Bronchial epithelial cell (primary cell): ENCODE data around the gene CASP9. TPM values are rescaled to one million over a fixed set of nuclear protein-coding genes. Genes with fewer than 3 reads are reported as not detected.

Experiments used
- DNase-seq: peaks from one replicate; pipeline ENCODE4 v3.0.0-alpha.2; 2010; ENCODE audit warnings: low read depth
- FAIRE-seq: peaks from 2 replicates; lab custom pipeline; 2011; peaks lifted over from hg19 to GRCh38; lab: Jason Lieb, UNC
- H3K27me3 ChIP-seq: 2 replicates; pipeline ENCODE4 v1.5.1; 2011; ENCODE audit warnings: low read length; ENCODE audit not compliant: control insufficient read depth, insufficient read depth
- H3K36me3 ChIP-seq: 2 replicates; pipeline ENCODE4 v1.5.1; 2011; ENCODE audit warnings: low read length; ENCODE audit not compliant: control insufficient read depth, insufficient read depth
- H3K4me3 ChIP-seq: 2 replicates; pipeline ENCODE4 v1.5.1; 2011; ENCODE audit warnings: mild to moderate bottlenecking, low read depth, low read length, control low read depth
- total RNA-seq: library from RNA; depleted of rRNA; stranded (reverse); fragments of >200 nt; gene quantifications from 2 replicates; pipeline ENCODE4 v1.2.1, GENCODE V29; 2014
- TF ChIP-seq, protein P1 (sequence below): IDR thresholded peaks from 2 replicates; pipeline ENCODE4 v1.5.1; 2011; ENCODE audit warnings: mild to moderate bottlenecking, moderate library complexity, low read length, control low read depth, inconsistent platforms; ENCODE audit not compliant: insufficient read depth, severe bottlenecking

CASP9 gene
- total RNA-seq, 1 donor from 2014 or later: 3.2 TPM

DNA sequence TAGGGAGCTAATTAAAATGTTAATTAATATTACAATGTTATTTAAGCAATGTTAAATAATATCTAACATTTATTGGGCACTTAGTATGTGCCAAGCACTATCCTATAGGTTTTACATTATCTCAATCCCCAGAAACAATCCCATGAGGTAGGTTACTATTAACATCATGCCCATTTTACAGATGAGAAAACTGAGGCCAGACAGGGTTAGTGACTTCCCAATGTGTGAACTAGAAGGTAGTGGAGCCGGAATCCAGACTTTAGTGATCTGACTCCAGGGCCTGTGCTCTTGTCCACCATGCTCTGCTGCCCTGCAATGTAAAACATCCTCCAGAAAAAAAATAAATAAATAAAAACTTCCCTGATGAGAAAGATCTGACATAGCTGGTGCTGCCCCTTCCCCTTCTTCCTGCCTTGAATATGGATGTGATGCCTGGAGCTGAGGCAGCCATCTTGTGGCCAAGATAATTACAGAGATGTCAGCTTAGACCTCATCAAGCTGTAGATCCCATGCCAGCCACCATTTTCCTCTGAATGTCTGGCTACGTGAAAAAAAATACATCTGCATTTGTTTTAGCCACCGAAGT, 75.0 kb downstream of the CASP9 start:
- TF ChIP-seq, protein P1, sequence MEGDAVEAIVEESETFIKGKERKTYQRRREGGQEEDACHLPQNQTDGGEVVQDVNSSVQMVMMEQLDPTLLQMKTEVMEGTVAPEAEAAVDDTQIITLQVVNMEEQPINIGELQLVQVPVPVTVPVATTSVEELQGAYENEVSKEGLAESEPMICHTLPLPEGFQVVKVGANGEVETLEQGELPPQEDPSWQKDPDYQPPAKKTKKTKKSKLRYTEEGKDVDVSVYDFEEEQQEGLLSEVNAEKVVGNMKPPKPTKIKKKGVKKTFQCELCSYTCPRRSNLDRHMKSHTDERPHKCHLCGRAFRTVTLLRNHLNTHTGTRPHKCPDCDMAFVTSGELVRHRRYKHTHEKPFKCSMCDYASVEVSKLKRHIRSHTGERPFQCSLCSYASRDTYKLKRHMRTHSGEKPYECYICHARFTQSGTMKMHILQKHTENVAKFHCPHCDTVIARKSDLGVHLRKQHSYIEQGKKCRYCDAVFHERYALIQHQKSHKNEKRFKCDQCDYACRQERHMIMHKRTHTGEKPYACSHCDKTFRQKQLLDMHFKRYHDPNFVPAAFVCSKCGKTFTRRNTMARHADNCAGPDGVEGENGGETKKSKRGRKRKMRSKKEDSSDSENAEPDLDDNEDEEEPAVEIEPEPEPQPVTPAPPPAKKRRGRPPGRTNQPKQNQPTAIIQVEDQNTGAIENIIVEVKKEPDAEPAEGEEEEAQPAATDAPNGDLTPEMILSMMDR: no peak
- H3K36me3 ChIP-seq: no peaks in the 10 kb centered on the region
- no peak overlapping the region for H3K4me3 ChIP-seq
- DNase-seq (no peak), FAIRE-seq (no peak)
- no peaks in the 10 kb centered on the region for H3K27me3 ChIP-seq

DNA sequence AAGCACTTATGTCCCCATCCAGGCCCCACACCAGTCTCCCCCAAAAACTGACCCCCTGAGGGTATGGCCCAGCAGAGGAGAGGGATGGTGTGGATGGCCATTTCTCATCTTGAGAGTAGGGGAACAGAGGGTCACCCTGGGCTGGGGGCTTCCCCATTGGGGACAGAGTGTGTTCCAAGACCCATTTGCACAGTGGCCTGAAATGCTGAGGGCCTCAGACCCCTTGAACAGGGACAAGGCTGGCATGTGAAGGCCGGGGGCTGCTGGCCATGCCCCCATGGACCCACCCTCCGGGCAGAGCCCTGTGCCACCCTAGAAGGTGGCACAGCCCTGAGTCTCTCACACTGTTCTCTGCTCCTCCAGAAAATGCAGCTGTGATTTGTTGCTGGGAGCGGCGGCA, 77.8 kb downstream of the CASP9 start:
- no peak overlapping the region for H3K4me3 ChIP-seq
- no peaks in the 10 kb centered on the region for H3K27me3 ChIP-seq
- no peak for DNase-seq
- FAIRE-seq: no peak
- TF ChIP-seq, protein P1: no peak
- no peaks in the 10 kb centered on the region for H3K36me3 ChIP-seq

DNA sequence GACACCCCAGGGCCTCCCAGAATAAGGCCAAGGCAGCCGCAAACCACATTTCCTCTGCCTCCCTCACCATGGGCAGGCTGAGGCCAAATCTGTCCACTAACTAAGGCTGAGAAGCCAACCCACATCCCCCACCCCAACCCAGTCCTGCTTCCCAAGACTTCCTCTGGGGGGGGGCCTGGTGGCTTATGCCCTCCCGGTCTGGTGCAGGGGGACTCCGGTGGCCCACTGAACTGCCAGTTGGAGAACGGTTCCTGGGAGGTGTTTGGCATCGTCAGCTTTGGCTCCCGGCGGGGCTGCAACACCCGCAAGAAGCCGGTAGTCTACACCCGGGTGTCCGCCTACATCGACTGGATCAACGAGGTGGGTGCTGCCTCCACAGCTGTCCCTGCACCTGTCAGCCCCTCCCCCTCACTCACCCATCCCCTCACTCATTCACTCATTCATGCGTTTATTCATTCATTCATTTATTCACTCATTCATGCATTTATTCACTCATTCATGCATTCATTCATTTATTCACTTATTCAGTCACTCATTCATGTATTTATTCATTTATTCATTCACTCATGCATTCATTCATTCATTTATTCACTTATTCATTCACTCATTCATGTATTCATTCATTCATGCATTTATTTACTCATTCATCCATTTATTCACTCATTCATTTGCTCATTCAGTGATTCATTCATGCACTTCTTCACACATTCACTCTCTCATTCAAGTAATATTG, 78.5 kb downstream of the CASP9 start:
- Histone ChIP-seq H3K4me3 (no peak overlapping the region), H3K27me3 (no peaks in the 10 kb centered on the region), H3K36me3 (no peaks in the 10 kb centered on the region)
- DNase-seq (no peak), FAIRE-seq (no peak)
- TF ChIP-seq, protein P1: no peak

DNA sequence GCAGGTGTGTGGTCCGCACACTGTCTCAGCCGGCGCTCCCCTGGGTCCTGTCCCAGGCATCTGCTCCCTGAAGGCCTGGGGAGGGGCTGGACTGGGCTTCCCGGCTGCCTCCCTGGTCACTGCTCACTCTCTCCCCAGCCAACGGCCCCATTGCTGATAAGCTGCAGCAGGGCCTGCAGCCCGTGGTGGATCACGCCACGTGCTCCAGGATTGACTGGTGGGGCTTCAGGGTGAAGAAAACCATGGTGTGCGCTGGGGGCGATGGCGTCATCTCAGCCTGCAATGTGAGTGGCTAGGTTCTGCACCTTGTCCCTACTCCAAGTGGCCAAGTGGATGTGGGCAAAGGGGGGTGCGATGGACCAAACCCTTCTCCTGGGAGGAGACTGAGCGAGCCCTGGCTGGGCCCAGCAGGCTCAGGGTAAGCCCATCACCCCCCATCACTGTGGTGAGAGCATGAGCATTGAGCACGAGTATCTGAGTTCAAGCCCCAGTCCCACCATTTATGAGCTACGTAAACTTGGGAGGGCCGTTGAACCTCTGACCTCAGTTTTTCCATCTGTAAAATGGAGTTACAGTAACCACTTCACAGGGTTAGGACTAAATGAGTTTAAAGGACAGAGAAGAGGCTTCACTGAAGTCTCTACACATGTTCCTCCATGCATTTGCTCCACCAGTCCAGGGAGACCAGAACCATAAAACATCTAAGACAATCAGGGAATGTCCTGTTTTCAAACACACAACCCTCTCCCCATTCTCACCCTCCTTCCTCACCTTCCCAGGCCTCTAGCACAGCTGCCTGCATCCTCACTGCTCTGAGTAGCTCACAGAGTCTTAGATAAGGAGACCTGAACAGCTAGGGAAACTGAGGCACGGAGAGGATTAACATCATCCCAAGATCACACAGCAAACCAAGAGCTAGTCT, 79.3 kb downstream of the CASP9 start:
- DNase-seq (no peak), FAIRE-seq (peak; percentile 60)
- TF ChIP-seq, protein P1: no peak
- Histone ChIP-seq H3K36me3 (no peaks in the 10 kb centered on the region), H3K27me3 (no peaks in the 10 kb centered on the region), H3K4me3 (no peak overlapping the region)

DNA sequence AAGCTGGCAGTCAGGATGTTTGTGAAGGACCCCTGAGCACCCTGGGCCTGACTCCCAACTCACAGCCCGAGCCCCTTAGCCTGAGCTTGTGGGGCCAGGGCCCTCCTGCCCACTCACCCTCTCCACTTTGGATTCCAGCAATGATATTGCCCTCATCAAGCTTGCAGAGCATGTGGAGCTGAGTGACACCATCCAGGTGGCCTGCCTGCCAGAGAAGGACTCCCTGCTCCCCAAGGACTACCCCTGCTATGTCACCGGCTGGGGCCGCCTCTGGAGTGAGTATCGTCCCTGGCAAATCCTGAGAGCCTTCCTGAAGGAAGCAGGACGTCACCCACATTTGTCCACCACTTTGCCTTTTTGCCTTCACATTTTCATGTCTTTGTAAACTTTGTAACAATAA, 80.7 kb downstream of the CASP9 start:
- DNase-seq (no peak), FAIRE-seq (no peak)
- Histone ChIP-seq H3K27me3 (no peaks in the 10 kb centered on the region), H3K4me3 (no peak overlapping the region), H3K36me3 (no peaks in the 10 kb centered on the region)
- TF ChIP-seq, protein P1: no peak
